Measurements from ENCODE around the gene DYTN.
"Not testable (repeated sequence)": the region's sequence is repeated elsewhere in the genome, so short reads cannot be mapped to it uniquely, and the experiment has no call there.

The DYTN gene, protein sequence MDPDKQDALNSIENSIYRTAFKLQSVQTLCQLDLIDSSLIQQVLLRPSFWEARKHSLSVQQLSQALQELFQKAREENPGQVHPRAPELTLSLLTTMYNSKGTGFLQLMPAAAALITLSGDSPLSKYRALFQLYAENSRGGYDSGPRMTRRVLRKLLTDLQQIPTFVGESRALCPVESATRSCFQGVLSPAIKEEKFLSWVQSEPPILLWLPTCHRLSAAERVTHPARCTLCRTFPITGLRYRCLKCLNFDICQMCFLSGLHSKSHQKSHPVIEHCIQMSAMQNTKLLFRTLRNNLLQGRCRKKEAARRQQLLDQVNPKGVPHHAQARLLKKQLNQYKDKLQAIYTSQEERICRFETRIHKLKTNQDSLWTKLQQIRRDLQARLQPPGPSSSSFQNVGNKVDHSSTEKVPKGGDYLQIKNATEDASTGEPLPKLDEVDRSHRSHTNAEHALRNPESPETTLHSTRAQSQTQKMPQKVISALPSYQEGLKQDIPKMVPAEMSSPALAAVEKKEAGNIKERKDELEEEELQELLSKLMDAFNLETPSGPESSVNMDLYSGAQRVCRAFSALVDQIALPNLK

DNA sequence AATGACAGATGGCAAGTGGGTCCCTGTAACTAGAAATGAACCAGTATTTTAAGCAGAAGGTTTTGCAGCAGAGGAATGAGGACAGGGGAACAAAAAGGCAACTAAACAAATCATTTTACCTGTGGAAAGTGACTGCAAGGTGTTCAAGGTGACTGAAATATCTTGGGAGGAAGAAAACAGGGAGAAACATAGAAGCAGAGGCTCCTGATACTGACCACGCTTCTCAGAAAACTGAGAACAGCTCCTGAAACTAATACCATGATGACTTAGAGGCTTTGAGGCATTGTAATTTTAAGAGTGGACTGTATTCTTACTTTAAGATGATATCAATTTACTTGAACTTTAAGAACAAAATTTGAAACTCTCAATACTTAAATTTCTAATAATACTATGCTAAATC is at the start of gene DYTN:
TSS of gene DYTN (minus strand) at position 101 of the 400 bp plus-strand sequence. CDS start 117 bp downstream, outside the sequence.
- no peak for DNase-seq

DNA sequence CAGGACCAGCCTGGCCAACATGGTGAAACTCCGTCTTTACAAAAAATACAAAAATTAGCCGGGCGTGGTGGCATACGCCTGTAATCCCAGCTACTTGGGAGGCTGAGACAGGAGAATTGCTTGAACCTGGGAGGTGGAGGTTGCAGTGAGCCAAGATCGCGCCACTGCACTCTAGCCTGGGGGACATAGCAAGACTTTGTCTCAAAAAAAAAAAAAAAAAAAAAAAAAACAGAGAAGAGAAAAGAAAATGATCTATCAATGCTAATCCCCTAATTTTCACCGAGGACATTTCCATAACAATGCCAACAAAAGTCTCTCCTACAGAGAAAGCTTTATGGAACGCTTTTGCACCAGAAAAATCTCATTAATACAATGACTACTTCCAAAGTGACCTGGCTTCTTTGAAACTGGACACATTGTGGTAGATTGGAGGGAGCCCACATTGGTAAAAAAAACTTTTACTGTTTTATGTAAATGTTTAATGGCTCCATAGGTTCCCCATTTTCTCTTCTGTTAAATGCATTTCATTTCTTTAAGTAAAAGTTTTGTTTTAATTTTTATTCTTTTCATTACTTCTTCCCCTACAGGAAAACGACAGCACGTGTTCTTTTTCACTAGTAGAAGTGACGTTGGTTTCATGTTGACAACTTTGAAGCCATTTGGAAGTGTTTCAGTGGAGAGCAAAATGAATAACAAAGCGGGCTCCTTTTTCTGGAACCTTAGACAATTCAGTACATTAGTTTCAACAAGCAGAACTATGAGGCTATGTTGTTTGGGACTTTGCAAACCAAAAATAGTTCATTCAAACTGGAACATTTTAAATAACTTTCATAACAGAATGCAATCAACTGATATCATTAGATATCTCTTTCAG is 48.1 kb upstream of the DYTN start:
- DNase-seq, result no peak

DNA sequence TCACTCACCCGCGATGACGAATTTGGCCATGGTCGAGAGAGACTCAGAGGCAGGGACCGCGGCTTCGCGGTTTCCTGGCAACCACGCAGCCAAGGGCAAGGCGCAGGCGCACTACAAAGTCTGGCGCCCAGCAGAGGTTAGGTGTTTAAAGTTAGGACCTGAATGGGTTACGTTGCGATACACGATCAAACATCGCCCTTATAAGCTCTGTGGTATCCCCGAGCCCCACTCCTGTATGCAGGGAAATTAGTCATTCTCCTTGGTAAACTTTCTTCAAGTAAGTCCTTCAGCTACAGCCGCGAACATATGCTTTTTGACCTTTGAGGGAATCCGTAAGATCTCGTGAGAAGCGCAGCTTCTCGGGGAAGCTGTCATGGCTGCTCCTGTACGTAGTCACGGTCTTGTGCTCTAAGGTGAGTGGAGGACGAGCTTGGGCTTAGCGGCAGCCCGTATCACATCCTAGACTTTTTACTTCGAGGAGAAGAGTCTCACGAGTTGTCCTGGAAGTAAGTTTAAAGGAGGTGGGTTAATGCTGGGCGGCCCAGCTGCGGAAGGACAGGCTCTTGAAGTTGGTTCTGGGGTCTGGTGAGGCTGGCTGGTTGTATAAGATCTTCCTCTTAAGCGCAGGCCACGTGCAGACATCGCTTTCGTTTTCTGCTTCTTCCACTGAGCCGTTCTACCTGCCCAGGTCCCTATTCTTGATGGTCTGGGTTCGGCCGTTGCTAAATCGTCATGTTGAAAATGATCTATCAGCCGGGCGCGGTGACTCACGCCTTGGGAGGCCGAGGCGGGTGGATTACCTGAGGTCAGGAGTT is 47.3 kb upstream of the DYTN start, which contains the start of the genes FASTKD2 and MDH1B:
TSS of gene FASTKD2 (plus strand) at position 365 of the 815 bp plus-strand sequence. CDS start 1,088 bp downstream, outside the sequence.
TSS of gene MDH1B (minus strand) at position 87 of the 815 bp plus-strand sequence. CDS start at position 30, 57 bp downstream.
- DNase-seq, result peak; percentile 86

DNA sequence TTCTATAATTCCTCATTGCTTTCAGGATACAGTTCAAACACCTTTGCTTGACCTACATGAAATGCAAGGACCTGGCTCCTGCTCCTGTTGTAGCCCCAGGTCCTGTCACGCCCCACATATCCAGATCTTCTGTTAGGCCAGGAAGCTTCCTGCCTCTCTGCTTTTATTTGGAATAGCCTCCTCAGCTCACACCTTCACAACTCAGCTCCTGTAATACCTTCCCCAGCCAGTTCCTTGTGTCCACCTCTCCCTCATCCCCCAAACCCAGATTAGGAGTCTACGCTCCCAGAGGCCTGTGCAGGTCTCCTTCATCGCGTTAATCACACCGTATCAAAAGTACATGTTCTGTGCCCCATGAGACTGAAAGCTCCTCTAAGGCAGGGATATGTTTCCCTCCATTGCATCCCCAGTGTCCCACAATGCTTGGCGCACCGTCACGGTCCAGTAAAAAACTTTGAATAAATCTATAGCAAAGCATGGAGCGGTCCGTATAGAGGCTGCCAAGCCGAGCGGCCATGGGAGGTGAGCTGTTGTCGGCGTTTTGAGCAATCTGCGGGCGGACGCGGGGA is 46.6 kb upstream of the DYTN start:
- DNase-seq, result no peak

DNA sequence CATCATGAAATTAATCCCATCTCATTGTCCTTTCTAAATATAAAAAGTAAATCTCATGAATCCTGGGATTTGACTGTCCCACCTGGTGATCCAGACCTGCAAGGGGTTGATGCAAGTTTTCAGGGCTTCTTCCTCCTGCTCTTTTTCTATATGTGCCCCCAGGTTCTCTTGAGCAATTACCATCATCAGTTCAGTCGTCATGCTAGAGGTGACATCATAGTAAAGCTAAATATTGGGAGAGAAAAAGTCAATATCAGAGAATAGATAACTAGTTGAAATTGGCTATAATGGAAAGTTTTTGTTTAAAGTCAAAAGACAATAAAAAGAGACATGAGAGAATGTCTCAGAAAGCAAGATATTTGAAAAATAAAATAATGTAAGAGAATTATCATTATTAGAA is 38.6 kb upstream of the DYTN start:
- no peak for DNase-seq

DNA sequence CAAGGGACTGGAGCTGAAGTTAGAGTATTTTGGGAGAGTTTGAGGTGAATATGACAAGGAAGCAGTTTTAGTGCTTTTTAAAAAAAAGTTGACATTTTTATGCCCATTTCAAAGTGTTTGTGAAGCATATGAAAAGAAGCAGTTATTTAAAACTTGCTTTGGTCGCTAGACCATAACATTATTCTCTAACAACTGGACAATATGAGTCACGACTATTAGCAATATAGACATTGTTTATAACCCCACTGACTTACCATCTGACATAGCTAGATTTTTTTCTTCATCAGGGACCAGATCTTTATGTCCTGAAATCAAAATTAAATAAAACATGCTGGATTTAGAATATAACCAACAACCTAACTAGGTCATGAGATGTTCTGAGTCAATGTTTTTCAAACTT is 22.6 kb upstream of the DYTN start:
- DNase-seq, result no peak

DNA sequence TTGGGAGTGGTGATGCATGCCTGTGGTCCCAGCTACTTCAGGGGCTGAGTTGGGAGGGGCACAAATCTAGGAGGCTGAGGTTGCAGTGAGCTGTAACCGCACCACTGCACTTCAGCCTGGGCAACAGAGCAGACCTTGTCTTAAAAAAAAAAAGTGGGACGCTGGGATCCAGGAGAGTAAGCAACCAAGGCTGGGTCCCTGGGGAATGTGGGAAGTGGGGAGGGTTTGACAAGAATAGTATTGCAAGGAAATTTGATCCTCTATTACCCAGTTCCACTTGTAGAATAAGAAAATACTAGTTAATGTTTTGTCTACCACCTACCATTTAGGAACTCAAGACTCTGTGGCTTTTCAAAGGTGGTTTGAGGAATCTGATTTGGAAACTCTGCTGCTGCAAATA is 21.1 kb upstream of the DYTN start:
- DNase-seq, result no peak

DNA sequence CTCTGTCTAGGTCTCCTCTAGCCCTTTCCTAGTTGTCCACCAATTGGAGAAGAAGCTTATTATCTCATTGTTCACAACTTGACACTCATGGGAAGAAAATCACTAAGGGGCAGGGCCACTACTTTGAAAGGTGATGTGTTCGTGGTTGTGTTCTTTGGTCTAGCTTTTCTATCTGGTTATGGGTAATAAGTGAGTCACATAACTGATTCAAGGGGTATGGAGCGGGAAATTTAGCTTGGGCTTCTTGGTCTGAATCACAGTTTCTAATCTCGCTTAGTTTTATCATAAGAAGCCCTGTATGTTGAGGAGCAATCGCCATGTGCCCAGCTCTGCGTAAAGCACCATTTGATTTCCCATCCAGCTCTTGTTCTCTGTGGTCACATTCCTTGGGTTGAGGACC is 18.7 kb upstream of the DYTN start:
- no peak for DNase-seq

DNA sequence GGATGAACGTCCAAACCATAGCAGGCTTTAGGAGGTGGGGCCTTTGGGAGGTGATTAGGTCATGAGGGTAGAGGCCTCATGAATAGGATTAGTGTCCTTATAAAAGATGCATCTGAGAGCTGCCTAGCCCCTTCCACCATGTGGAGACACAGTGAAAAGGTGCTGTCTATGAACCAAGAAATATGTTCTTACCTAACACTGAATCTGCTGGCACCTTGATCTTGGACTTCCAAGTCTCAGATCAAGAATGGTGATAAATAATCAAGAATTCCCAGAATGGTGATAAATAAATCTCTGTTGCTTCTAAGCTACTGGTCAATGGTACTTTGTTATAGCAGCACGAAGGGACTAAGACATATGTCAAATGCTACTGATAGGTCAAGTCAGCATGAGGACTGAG is 15.1 kb upstream of the DYTN start:
- no peak for DNase-seq

DNA sequence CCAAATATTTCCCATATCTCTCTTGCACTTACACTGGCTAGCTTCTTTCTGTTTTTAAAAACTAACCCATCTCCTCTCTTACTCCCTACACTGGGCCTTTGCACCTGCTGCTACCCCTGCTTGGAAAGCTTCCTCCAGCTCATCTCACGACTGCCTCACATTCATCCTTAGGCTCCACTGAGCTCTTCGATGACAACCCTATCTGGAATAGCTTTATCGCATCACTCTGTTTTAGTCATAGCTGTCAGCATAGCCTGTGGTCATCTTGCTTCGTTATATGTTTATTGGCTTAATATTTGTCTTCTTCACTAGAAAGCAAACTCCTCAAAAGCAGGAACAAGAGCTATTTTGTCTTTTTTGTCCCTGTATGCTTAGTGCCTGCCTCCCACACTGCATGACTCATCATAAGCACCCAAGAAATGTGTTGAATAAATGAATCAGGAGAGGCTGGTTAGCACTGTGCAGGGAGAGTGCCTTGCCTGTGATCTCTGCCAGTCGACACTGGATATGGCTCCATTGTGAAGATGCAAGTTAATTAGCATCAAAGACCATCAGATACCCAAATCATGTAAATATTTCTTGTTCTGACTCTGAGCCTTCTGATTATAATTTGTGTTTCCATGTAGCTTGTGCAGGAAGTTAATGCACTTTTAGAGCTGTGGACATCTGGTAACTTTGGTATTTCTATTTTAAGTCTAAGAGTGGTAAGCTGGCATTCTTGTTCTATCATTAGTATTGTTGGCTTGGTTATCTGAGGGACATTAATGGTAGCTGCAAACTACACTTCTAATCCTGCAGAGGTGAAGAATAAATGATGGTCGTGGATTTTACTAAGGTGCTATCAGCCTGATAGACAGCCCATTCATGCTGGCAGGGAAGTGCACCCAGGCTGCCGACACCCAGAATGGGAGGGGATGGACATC is 10.3 kb upstream of the DYTN start:
- no peak for DNase-seq

DNA sequence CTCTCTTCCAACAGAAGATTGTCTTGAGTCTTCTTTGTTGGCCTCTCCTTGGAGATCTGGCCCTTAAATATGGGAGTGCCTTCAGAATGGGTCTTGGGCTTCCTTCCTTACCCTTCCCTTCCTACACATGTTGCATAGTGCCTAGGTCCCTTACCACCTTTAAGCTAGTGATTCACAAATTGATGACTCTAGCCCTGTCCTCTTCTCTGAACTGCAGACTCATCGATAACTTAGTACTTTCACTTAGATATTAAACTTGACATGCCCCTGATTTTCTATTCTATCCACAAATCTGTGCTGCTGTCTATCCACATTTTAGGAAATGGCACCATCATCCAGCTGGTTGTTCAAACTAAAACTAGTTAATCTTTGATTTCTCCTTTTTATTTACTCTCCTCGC is 9.1 kb upstream of the DYTN start:
- DNase-seq, result no peak

DNA sequence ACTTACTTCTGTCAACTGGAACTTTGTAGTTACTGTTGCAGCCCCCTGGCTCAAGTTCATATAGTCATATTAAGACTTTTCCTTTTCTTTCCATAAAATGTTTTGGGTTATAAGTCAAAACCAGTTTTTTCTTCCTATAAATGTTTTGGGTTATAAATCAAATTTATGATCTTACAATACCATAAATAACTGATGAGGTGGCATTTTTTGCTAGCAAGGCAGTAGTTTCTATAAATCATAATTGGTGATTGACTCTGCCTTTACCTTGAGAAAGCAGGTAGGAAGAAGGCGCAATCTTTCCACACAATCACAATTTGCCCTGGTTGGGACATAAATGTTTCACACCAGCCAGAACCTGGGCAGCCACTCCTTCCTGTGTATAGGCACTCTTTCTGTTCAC is 5.1 kb upstream of the DYTN start:
- DNase-seq, result no peak

DNA sequence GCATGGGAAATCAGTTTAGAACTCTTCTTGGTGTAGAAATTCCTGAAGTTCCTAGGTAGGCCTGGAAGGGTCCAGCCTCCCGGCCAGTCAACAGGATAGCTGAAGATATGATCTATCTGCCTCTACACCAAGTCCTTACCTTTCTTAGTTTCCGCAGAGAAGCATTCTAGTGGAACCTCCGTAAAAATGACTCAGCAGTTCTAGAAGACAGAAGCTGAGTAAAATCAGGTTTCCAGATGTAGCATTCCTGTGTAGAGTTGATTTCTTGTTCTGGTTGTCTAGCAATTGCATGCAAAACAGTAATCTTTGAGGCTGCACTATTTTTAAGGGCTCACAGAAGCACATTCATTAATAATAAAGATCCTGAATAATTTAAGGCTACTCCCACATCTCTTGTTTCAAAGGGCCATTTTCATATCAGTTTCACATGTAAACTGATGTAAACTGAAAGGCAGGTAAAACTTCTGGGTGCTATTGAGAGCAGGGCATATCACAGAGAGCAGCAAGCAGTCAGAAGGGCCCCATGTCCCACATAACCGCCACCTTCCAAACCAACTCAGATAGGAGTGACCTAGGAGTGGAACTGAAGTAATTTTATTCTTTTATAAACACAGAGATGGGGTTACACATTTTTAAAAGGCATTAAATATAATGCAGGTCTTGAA is 3.2 kb upstream of the DYTN start:
- no peak for DNase-seq

DNA sequence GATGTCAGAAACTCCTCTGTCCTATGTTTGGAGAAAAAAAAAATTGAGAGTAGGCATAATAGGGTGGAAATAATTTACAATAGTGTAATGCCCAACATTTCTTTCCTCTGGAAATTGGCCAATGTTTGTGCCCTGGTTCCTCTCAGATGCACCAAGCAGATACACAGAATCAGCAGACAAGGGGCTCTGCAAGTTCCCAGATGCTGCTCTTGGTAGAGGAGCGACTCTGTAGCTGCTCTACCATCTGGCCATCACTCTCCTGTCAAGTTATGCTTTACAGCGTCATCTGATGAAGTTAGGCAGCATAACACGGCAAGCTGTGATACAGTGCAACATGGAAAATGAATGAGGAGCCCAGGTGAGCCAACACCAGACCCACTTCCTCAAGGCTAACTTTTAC is 1.6 kb downstream of the DYTN start:
- DNase-seq, result no peak

DNA sequence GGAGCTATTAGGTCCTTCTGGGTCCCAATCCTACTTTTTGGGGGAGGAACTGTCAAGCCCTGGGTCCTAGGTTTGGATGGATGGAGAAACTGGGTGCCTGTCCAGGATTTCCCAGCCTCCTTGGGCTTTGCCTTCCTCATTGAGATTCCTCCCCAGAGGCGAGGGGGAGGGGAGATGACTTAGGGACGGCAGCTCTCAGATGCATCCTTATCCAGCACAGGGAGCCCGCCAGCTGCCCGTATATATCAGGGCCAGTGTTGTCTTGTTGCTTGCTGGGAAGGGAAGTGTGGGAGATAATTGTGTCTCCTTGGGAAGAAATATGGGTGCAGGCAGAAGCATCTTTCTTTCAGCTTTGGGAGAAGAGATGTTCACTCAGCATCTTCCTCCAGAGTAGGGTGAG is 3.0 kb downstream of the DYTN start:
- DNase-seq, result not testable (repeated sequence)

DNA sequence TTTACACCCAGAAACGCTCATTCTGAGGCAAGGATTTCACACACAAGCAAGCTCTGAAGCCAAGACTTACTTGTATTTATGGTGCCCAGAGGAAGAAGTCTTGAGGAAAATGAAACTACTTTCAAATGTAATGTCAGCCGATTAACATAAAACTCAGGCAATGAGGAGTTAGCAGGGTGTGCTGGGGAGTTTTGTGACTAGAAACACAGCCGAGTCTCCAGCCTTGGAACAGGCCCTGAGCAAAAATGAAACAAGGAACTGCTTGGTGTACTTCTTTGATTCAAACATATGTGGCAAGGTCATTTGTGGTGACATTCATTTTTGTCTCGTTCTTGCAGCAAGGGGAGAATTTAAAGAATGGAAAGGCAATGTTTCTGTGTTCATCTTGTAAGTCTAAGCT is 4.5 kb downstream of the DYTN start:
- no peak for DNase-seq

DNA sequence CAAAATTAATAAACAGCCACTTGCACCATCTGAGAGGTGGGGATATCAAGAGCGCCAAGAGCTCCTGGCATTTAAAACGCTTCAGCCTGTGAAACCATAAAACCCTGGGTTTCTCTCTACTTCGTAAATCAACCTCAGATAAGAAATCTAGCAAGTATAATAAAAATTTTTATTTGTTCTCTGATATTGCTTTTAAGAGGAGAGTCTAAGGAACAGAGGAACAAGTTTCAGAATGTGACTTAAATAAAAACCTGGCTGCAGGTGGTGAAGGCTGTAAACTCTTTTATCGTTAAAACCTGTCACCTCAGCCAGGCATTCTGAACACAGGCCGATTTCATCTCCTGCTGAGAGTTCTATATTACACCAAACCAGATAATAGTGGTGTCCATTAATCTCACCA is 9.9 kb downstream of the DYTN start:
- no peak for DNase-seq

DNA sequence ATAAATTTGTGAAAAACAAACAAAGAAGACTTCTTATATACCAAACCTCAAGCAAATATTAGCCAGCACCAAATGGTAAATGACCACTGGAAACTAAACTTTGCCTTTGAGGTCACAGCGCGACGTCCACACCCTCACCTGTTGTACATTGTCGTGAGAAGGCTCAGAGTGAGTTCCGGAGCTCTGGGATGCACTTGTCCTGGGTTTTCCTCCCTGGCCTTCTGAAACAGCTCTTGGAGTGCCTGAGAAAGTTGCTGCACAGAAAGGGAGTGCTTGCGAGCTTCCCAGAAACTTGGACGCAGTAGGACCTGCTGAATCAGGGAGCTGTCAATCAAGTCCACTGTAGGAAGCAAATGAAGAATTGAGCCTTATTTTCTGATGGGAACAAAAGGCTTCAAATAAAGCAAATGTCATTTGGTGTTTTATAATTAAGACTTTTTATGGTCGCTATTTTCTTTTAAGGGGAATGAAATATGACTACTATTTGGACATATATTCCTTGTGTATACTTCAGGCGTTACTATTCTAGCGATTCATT is 11.0 kb downstream of the DYTN start:
- DNase-seq, result no peak

DNA sequence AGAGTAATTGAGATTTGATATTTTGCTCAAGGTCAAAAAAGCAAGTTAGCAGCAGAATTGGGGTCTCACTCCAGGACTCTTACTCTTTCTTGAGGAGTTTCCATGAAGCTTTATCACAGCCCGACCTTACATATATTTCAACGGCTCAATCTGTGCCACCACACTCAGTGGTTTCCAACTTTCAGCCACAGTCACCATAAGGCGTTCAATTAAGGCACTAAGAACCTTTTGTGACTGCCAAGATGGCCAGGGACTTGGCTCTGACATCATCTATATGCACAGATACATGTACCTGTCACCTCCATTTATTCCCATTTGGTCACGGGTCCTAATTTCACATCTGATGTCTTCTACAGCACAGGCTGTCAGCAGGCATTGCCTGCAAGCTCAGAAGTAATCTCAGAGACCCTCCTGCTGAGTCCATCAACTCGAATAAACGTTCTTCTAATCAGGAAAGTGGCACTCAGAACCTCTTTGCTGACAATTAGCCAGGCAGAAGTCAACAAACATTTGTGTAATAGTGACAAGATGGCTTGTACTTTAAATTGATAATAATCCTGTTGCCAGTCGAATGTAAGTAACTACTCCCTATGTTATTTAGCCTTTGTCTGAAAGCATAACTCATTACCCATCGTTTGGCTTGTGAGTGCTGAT is 16.1 kb downstream of the DYTN start:
- DNase-seq, result no peak

DNA sequence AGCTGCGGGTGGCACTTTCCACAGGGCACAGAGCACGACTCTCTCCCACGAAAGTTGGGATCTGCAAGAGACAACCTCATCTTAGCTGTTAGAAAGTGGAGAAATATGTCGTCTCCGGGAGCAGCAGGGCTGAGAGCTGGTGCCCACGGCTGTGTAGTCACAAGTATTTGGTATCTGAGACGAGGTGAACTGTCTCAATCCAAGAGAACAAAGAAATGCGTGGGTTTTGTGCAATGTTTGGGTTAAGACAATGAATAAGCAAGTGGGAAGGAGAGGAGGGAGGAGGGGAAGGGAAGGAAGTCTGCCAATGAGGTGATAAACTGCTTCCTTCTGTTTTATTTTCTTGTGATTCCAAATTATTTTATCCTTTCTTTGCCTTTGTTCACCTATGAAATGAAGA is 18.0 kb downstream of the DYTN start:
- no peak for DNase-seq

Measured in activated naive CD4-positive, alpha-beta T cell treated with Interleukin-2 at 50 U/mL for 16 hours (primary cell).